ENCODE measurements around the gene UNC79. TPM values are rescaled to one million over a fixed set of nuclear protein-coding genes. Genes with fewer than 3 reads are reported as not detected.

Gene UNC79
- total and polyA plus RNA-seq, 11 donors: 0.04 to 0.58 (median 0.42) TPM

- 95 to 99% (median 97%) methylated on average over 2 of the region's 2 CpGs for WGBS, 4 donors
- no peaks in the 10 kb centered on the region for H3K36me3 ChIP-seq
- TF ChIP-seq CTCF (IDR thresholded peaks at IDR 0.05) (no peak), POLR2A (IDR thresholded peaks at IDR 0.05) (no peak)
These were observed 95.1 kb downstream of the UNC79 start for GRCh38 chr14:93525696-93526451.

GRCh38 chr14:93527203-93527607 lies 96.5 kb downstream of the UNC79 start:
- 72 to 80% (median 77%) methylated on average over 4 of the region's 4 CpGs for WGBS, 4 donors
- intact Hi-C loops (cut with DNase I): no loop called here
- H3K9me3 ChIP-seq: no peaks in the 10 kb centered on the region
- peak overlapping the region in 1 of 12 donors; percentile 29 for H3K27ac ChIP-seq
- DNase-seq: no peak
- no peaks in the 10 kb centered on the region for H3K27me3 ChIP-seq
- TF ChIP-seq CTCF (IDR thresholded peaks at IDR 0.05) (no peak), POLR2A (IDR thresholded peaks at IDR 0.05) (no peak)
- ATAC-seq: no peak
- H3K4me1 ChIP-seq: peaks cover 0 to 1% (median 0%) of the 10 kb centered on the region in 12 donors
- H3K4me3 ChIP-seq: no peak overlapping the region
- H3K36me3 ChIP-seq: no peaks in the 10 kb centered on the region

More at GRCh38 chr14:93525696-93526451, 95.1 kb downstream of the UNC79 start:
- Histone ChIP-seq H3K27me3 (no peaks in the 10 kb centered on the region), H3K27ac (no peak overlapping the region), H3K4me1 (no peaks in the 10 kb centered on the region), H3K9me3 (peaks cover 0 to 8% (median 3%) of the 10 kb centered on the region in 12 donors), H3K4me3 (no peak overlapping the region)
- intact Hi-C loops (cut with DNase I): no loop called here
- DNase-seq: no peak
- ATAC-seq: no peak

GRCh38 chr14:93528884-93529558 lies 98.3 kb downstream of the UNC79 start:
- 84 to 100% (median 93%) methylated on average over 1 of the region's 1 CpG for WGBS, 4 donors
- Histone ChIP-seq H3K9me3 (peaks cover 0 to under 1% (median 0%) of the 10 kb centered on the region in 12 donors), H3K4me3 (no peak overlapping the region), H3K27ac (no peak overlapping the region), H3K36me3 (no peaks in the 10 kb centered on the region), H3K4me1 (peaks cover 0 to 15% (median 0%) of the 10 kb centered on the region in 12 donors), H3K27me3 (no peaks in the 10 kb centered on the region)
- ATAC-seq: no peak
- no peak for TF ChIP-seq CTCF (IDR thresholded peaks at IDR 0.05)
- no peak for TF ChIP-seq POLR2A (IDR thresholded peaks at IDR 0.05)
- no peak for DNase-seq
- intact Hi-C loops (cut with DNase I): no loop called here

GRCh38 chr14:93531644-93532043 lies 100.9 kb downstream of the UNC79 start:
- 90 to 100% (median 98%) methylated on average over 1 of the region's 1 CpG for WGBS, 4 donors
- H3K4me3 ChIP-seq: no peak overlapping the region
- peaks cover 0 to 3% (median 0%) of the 10 kb centered on the region in 12 donors for H3K9me3 ChIP-seq
- no peaks in the 10 kb centered on the region for H3K27me3 ChIP-seq
- no peak for DNase-seq
- TF ChIP-seq POLR2A (IDR thresholded peaks at IDR 0.05) (no peak), CTCF (IDR thresholded peaks at IDR 0.05) (no peak)
- no peak for ATAC-seq
- no peaks in the 10 kb centered on the region for H3K36me3 ChIP-seq
- intact Hi-C loops (cut with DNase I): loop anchor here in 1 of 10 donors (10.0 kb wide), 1 partner anchor 317 kb away; no protein-coding TSS in a partner anchor
- no peak overlapping the region for H3K27ac ChIP-seq
- H3K4me1 ChIP-seq: peaks cover 0 to 19% (median 0%) of the 10 kb centered on the region in 12 donors

All from heart left ventricle (tissue), 16 donors.